Cardiac muscle cell (in vitro differentiated cells and primary cell): ENCODE results near the gene MYLIP. TPM values are rescaled to one million over a fixed set of nuclear protein-coding genes. Genes with fewer than 3 reads are reported as not detected.

Experiments
- DNase-seq, 2 donors: peaks; one replicate each; pipeline versions ENCODE4 v3.0.0 to v3.0.0-alpha.2; 2010 to 2017; ENCODE audit warnings: low read depth in 1 of 2, low spot score in 1 of 2
- H3K27ac ChIP-seq: fragments of 200-600 bp; sonication (generic); 2 replicates; pipeline ENCODE4 v1.5.1; 2016
- H3K27me3 ChIP-seq: fragments of 200-600 bp; sonication (generic); 2 replicates; pipeline ENCODE4 v1.6.0; 2016; ENCODE audit warnings: control low read depth
- H3K36me3 ChIP-seq: fragments of 200-600 bp; sonication (generic); 2 replicates; pipeline ENCODE4 v1.5.1; 2016; ENCODE audit warnings: control low read depth
- H3K4me1 ChIP-seq: fragments of 200-600 bp; sonication (generic); 2 replicates; pipeline ENCODE4 v1.8.1; 2017; ENCODE audit warnings: low read depth, mild to moderate bottlenecking, mixed run types
- H3K4me3 ChIP-seq: fragments of 200-600 bp; sonication (generic); 2 replicates; pipeline ENCODE4 v1.5.1; 2016; ENCODE audit warnings: mild to moderate bottlenecking
- H3K9me3 ChIP-seq: fragments of 200-600 bp; sonication (generic); 2 replicates; pipeline ENCODE4 v1.5.1; 2017; ENCODE audit warnings: low read depth, mild to moderate bottlenecking, control low read depth
- CTCF ChIP-seq: IDR thresholded peaks from 2 replicates; pipeline ENCODE4 v1.5.1; 2012; ENCODE audit warnings: low read depth, mild to moderate bottlenecking, low read length
- polyA plus RNA-seq: library from polyadenylated mRNA; unstranded; fragments of >200 nt; fragmentation: Nextera tagmentation; extraction: Ambion mirVana; gene quantifications from 2 replicates; pipeline ENCODE4 v1.2.1, GENCODE V29; 2016
- total RNA-seq: library from RNA; depleted of rRNA; stranded (reverse); fragments of >200 nt; gene quantifications from 2 replicates; pipeline ENCODE4 v1.2.3, GENCODE V29; 2016

Gene MYLIP
- total RNA-seq (30.1 and 35.6 TPM in 2 replicates), polyA plus RNA-seq (33.4 and 48.2 TPM in 2 replicates)

GRCh38 chr6:16128759-16129622 is at the start of gene MYLIP:
TSS of gene MYLIP (plus strand) at chr6:16129086. CDS start at chr6:16129323, 237 bp downstream.
- peak within 1 kb of the TSS; percentile 94 for H3K4me3 ChIP-seq
- H3K27me3 ChIP-seq = no peaks in the 10 kb centered on the region
- H3K36me3 ChIP-seq = no peaks in the 10 kb centered on the region
- peak; percentile 67 for TF ChIP-seq CTCF
- no peaks in the 10 kb centered on the region for H3K9me3 ChIP-seq
- peak; percentile 96 to 99 for DNase-seq
- H3K4me1 ChIP-seq = peaks cover 28% of the 10 kb centered on the region
- peak within 1 kb of the TSS; percentile 93 for H3K27ac ChIP-seq

- Histone ChIP-seq H3K9me3 (no peaks in the 10 kb centered on the region), H3K4me1 (no peaks in the 10 kb centered on the region), H3K27me3 (no peaks in the 10 kb centered on the region), H3K4me3 (no peak overlapping the region), H3K36me3 (no peaks in the 10 kb centered on the region), H3K27ac (no peak overlapping the region)
- TF ChIP-seq CTCF = no peak
- no peak for DNase-seq
These were observed 49.5 kb upstream of the MYLIP start for GRCh38 chr6:16079354-16079753.

- no peaks in the 10 kb centered on the region for H3K36me3 ChIP-seq
- TF ChIP-seq CTCF = no peak
- no peak overlapping the region for H3K27ac ChIP-seq
- H3K4me3 ChIP-seq = no peak overlapping the region
- no peaks in the 10 kb centered on the region for H3K27me3 ChIP-seq
- no peaks in the 10 kb centered on the region for H3K4me1 ChIP-seq
- DNase-seq = no peak
- H3K9me3 ChIP-seq = no peaks in the 10 kb centered on the region
These were observed 48.7 kb upstream of the MYLIP start for GRCh38 chr6:16080204-16080603.

GRCh38 chr6:16081326-16081725 is 47.6 kb upstream of the MYLIP start:
- no peaks in the 10 kb centered on the region for H3K36me3 ChIP-seq
- DNase-seq = no peak
- no peak for TF ChIP-seq CTCF
- no peak overlapping the region for H3K4me3 ChIP-seq
- H3K9me3 ChIP-seq = no peaks in the 10 kb centered on the region
- no peak overlapping the region for H3K27ac ChIP-seq
- H3K4me1 ChIP-seq = no peaks in the 10 kb centered on the region
- H3K27me3 ChIP-seq = no peaks in the 10 kb centered on the region

- no peak for TF ChIP-seq CTCF
- H3K27me3 ChIP-seq = no peaks in the 10 kb centered on the region
- no peaks in the 10 kb centered on the region for H3K4me1 ChIP-seq
- H3K9me3 ChIP-seq = no peaks in the 10 kb centered on the region
- H3K36me3 ChIP-seq = no peaks in the 10 kb centered on the region
- H3K27ac ChIP-seq = no peak overlapping the region
- DNase-seq = peak in 1 of 2 donors; percentile 9
- H3K4me3 ChIP-seq = no peak overlapping the region
These were observed 46.5 kb upstream of the MYLIP start for GRCh38 chr6:16082361-16082760.
